Measurements from ENCODE around the gene IGF2BP3.

IGF2BP3 gene

GRCh38 chr7:23378996-23379395 is 91.3 kb downstream of the IGF2BP3 start:
- H3K4me3 ChIP-seq (ENCODE audit: low read length), result no peak overlapping the region
- TF ChIP-seq CTCF (IDR thresholded peaks at IDR 0.05; ENCODE audit: insufficient read depth, low read depth, low read length, missing control alignments), result no peak
- DNase-seq (ENCODE audit: low read depth), result no peak

GRCh38 chr7:23377134-23377533 is 93.2 kb downstream of the IGF2BP3 start:
- no peak overlapping the region for H3K4me3 ChIP-seq (ENCODE audit: low read length)
- peak; percentile 77 for DNase-seq (ENCODE audit: low read depth)
- TF ChIP-seq CTCF (IDR thresholded peaks at IDR 0.05; ENCODE audit: insufficient read depth, low read depth, low read length, missing control alignments), result no peak

- TF ChIP-seq CTCF (IDR thresholded peaks at IDR 0.05; ENCODE audit: insufficient read depth, low read depth, low read length, missing control alignments), result no peak
- no peak overlapping the region for H3K4me3 ChIP-seq (ENCODE audit: low read length)
- DNase-seq (ENCODE audit: low read depth), result no peak
These were observed 96.9 kb downstream of the IGF2BP3 start for GRCh38 chr7:23373151-23374004.

- TF ChIP-seq CTCF (IDR thresholded peaks at IDR 0.05; ENCODE audit: insufficient read depth, low read depth, low read length, missing control alignments), result no peak
- no peak overlapping the region for H3K4me3 ChIP-seq (ENCODE audit: low read length)
- no peak for DNase-seq (ENCODE audit: low read depth)
These were observed 97.7 kb downstream of the IGF2BP3 start for GRCh38 chr7:23372611-23373010.

- no peak for DNase-seq (ENCODE audit: low read depth)
- H3K4me3 ChIP-seq (ENCODE audit: low read length), result no peak overlapping the region
These were observed 98.6 kb downstream of the IGF2BP3 start for GRCh38 chr7:23371654-23372053.

GRCh38 chr7:23369695-23370404 is 100.4 kb downstream of the IGF2BP3 start:
- H3K4me3 ChIP-seq (ENCODE audit: low read length), result no peak overlapping the region
- no peak for DNase-seq (ENCODE audit: low read depth)
- no peak for TF ChIP-seq CTCF (IDR thresholded peaks at IDR 0.05; ENCODE audit: insufficient read depth, low read depth, low read length, missing control alignments)

More at GRCh38 chr7:23371654-23372053, 98.6 kb downstream of the IGF2BP3 start:
- TF ChIP-seq CTCF (IDR thresholded peaks at IDR 0.05; ENCODE audit: insufficient read depth, low read depth, low read length, missing control alignments), result no peak

All from epithelial cell of esophagus (primary cell).